HCT116 (cell line): Measurements from ENCODE around the gene ACTBL2. TPM values are rescaled to one million over a fixed set of nuclear protein-coding genes. Genes with fewer than 3 reads are reported as not detected.

Source experiments
- ATAC-seq: fragments of 200-7000 bp; cut with Tn5 transposase; 2 replicates; pipeline ENCODE4 v1.9.1; 2020; ENCODE audit warnings: mild to moderate bottlenecking, moderate library complexity
- BruUV-seq: library from RNA; stranded (reverse); fragments of 400-500 nt; replicated peaks from 2 replicates; lab custom pipeline; 2021; lab: Mats Ljungman, UMichigan
- CTCF ChIA-PET: fragments of 300-600 bp; sonication (Branson Sonifier 250); formaldehyde crosslinking; loops from one replicate; lab custom pipeline; 2021; ENCODE audit warnings: antibody characterized with exemption; lab: Charles Lee
- POLR2A ChIA-PET: fragments of 300-600, 350-600 bp; sonication (Branson Sonifier 250); formaldehyde crosslinking; loops from one replicate; lab custom pipeline; 2021; ENCODE audit warnings: antibody characterized with exemption; lab: Charles Lee
- RAD21 ChIA-PET, 2 experiments: fragments of 300-600 bp; sonication (Branson Sonifier 250); formaldehyde crosslinking; loops; one replicate each; lab custom pipeline; 2023; ENCODE audit warnings: low total read pairs in 2 of 2; ENCODE audit not compliant: uncharacterized antibody in 2 of 2, unreplicated experiment in 2 of 2, low non-redundant PET in 1 of 2; lab: Charles Lee
- DNase-seq: peaks from one replicate; pipeline ENCODE4 v3.0.0-alpha.2; 2010; ENCODE audit warnings: low read depth, low spot score
- H2AFZ ChIP-seq: fragments of 200-600 bp; shearing (Covaris generic), sonication (generic); 2 replicates; pipeline ENCODE4 v1.6.1; 2017; ENCODE audit warnings: low read depth, mixed run types, mixed read lengths, antibody characterized with exemption, low read length; ENCODE audit not compliant: poor library complexity, severe bottlenecking
- H3K27ac ChIP-seq: 2 replicates; pipeline ENCODE4 v1.5.1; 2012; ENCODE audit warnings: low read depth, low read length
- H3K27me3 ChIP-seq: fragments of 200-600 bp; sonication (generic); 2 replicates; pipeline ENCODE4 v1.6.1; 2016; ENCODE audit warnings: mixed run types, low read length, mixed read lengths; ENCODE audit not compliant: insufficient read depth
- H3K36me3 ChIP-seq, 2 experiments: fragments of 200-500 bp in 1 of 2; fragments of 200-600 bp in 1 of 2; sonication (Bioruptor generic) in 1 of 2; sonication (generic) in 1 of 2; 2 replicates each; pipeline versions ENCODE4 v1.5.1 to v1.6.1; 2014 to 2016; ENCODE audit warnings: low read length in 2 of 2, inconsistent platforms in 1 of 2, mixed read lengths in 1 of 2, mixed run types in 1 of 2; ENCODE audit not compliant: insufficient read depth in 2 of 2, control insufficient read depth in 1 of 2
- H3K4me1 ChIP-seq, 2 experiments: fragments of 200-600 bp in 1 of 2; sonication (generic) in 1 of 2; 2 replicates each; pipeline versions ENCODE4 v1.5.1 to v1.6.1; 2012 to 2017; ENCODE audit warnings: low read length in 2 of 2, inconsistent platforms in 1 of 2, mild to moderate bottlenecking in 1 of 2, mixed read lengths in 1 of 2, mixed run types in 1 of 2, moderate library complexity in 1 of 2; ENCODE audit not compliant: insufficient read depth in 2 of 2, control insufficient read depth in 1 of 2
- H3K4me2 ChIP-seq: fragments of 200-600 bp; sonication (generic); 2 replicates; pipeline ENCODE4 v1.6.1; 2017; ENCODE audit warnings: mixed run types, low read length, mixed read lengths
- H3K4me3 ChIP-seq, 2 experiments: fragments of 200-600 bp in 1 of 2; sonication (generic) in 1 of 2; replicated peaks in 1 of 2; 2 replicates each; pipeline ENCODE4 v1.5.1; 2011 to 2016; ENCODE audit warnings: low read length in 2 of 2, control low read depth in 1 of 2, low read depth in 1 of 2, mild to moderate bottlenecking in 1 of 2, mixed read lengths in 1 of 2, mixed run types in 1 of 2
- H3K79me2 ChIP-seq: fragments of 200-600 bp; sonication (generic); 2 replicates; pipeline ENCODE4 v1.6.1; 2017; ENCODE audit warnings: mild to moderate bottlenecking, mixed run types, low read length, moderate library complexity, mixed read lengths; ENCODE audit not compliant: insufficient read depth
- H3K9ac ChIP-seq: fragments of 200-600 bp; sonication (generic); 2 replicates; pipeline ENCODE4 v1.6.1; 2016; ENCODE audit warnings: low read length, mixed read lengths
- H3K9me2 ChIP-seq: fragments of 200-600 bp; sonication (generic), shearing (Covaris generic); 2 replicates; pipeline ENCODE4 v1.6.1; 2017; ENCODE audit warnings: mixed run types, mild to moderate bottlenecking, moderate library complexity; ENCODE audit not compliant: insufficient read depth
- H3K9me3 ChIP-seq, 2 experiments: fragments of 200-500 bp in 1 of 2; fragments of 200-600 bp in 1 of 2; sonication (Bioruptor generic) in 1 of 2; sonication (generic) in 1 of 2; 2 replicates each; pipeline ENCODE4 v1.6.1; 2014 to 2017; ENCODE audit warnings: low read length in 2 of 2, mixed read lengths in 2 of 2, inconsistent platforms in 1 of 2, low read depth in 1 of 2, mild to moderate bottlenecking in 1 of 2, mixed run types in 1 of 2, moderate library complexity in 1 of 2; ENCODE audit not compliant: control insufficient read depth in 1 of 2, insufficient read depth in 1 of 2
- H4K20me1 ChIP-seq: fragments of 200-600 bp; sonication (generic), shearing (Covaris generic); 2 replicates; pipeline ENCODE4 v1.6.1; 2017; ENCODE audit warnings: mixed run types, mild to moderate bottlenecking, moderate library complexity; ENCODE audit not compliant: insufficient read depth
- CBX3 ChIP-seq: IDR thresholded peaks from 2 replicates; pipeline ENCODE4 v1.6.1; 2012; ENCODE audit warnings: low read depth
- CEBPB ChIP-seq: IDR thresholded peaks from 2 replicates; pipeline ENCODE4 v1.6.1; 2012; ENCODE audit warnings: low read depth
- CTCF ChIP-seq, 3 experiments: fragments of 200-600 bp in 1 of 3; sonication (generic) in 1 of 3; IDR thresholded peaks in 2 of 3; conservative IDR thresholded peaks in 1 of 3; 2 replicates each; pipeline ENCODE4 v1.5.1; 2012 to 2017; ENCODE audit warnings: low read depth in 2 of 3, low read length in 2 of 3, antibody characterized with exemption in 1 of 3, borderline replicate concordance in 1 of 3, control low read depth in 1 of 3, mild to moderate bottlenecking in 1 of 3, mixed read lengths in 1 of 3, mixed run types in 1 of 3, moderate library complexity in 1 of 3; ENCODE audit not compliant: insufficient read depth in 1 of 3
- EZH2 ChIP-seq: fragments of 200-600 bp; sonication (generic); IDR thresholded peaks from 2 replicates; pipeline ENCODE4 v1.6.1; 2017; ENCODE audit warnings: antibody characterized with exemption, mixed run types
- EZH2phosphoT487 ChIP-seq: fragments of 200-600 bp; IDR thresholded peaks from 2 replicates; pipeline ENCODE4 v1.6.1; 2018; ENCODE audit warnings: antibody characterized with exemption, borderline replicate concordance
- POLR2A ChIP-seq: IDR thresholded peaks from 2 replicates; pipeline ENCODE4 v1.7.0; 2011; ENCODE audit warnings: borderline replicate concordance; ENCODE audit not compliant: insufficient read depth, insufficient read length; ENCODE audit errors: extremely low read depth
- POLR2AphosphoS5 ChIP-seq: IDR thresholded peaks from 2 replicates; pipeline ENCODE4 v1.6.1; 2011; ENCODE audit warnings: mild to moderate bottlenecking, low read depth, low read length, moderate library complexity
- SP1 ChIP-seq: IDR thresholded peaks from 2 replicates; pipeline ENCODE4 v1.6.1; 2012; ENCODE audit warnings: low read depth
- ZFX ChIP-seq: fragments of 450-650 bp; IDR thresholded peaks from 2 replicates; pipeline ENCODE4 v1.6.1; 2017
- intact Hi-C: fragments of 100-400 bp; cut with micrococcal nuclease; formaldehyde crosslinking; loops from 2 replicates; pipeline ENCODE4 v1.10.0; 2022
- total RNA-seq: library from RNA; stranded (reverse); gene quantifications from one replicate; pipeline ENCODE4 v1.2.1, GENCODE V29; 2021; ENCODE audit not compliant: unreplicated experiment
- TF ChIP-seq, protein P1 (sequence below): IDR thresholded peaks from 2 replicates; pipeline ENCODE4 v1.6.1; 2011; ENCODE audit warnings: mild to moderate bottlenecking, low read length, moderate library complexity; ENCODE audit not compliant: insufficient replicate concordance; ENCODE audit errors: extremely low read depth

ACTBL2 gene
- total RNA-seq, 1 experiment from 2014 or later = 0.07 TPM

- CTCF ChIA-PET = no interaction called here
- Histone ChIP-seq H3K9ac (no peak overlapping the region), H2AFZ (no peak overlapping the region), H3K36me3 (no peaks in the 10 kb centered on the region), H4K20me1 (no peaks in the 10 kb centered on the region), H3K4me2 (no peak overlapping the region), H3K9me3 (no peaks in the 10 kb centered on the region), H3K4me3 (no peak overlapping the region), H3K27me3 (no peaks in the 10 kb centered on the region), H3K79me2 (no peaks in the 10 kb centered on the region), H3K4me1 (no peaks in the 10 kb centered on the region), H3K27ac (no peak overlapping the region), H3K9me2 (no peaks in the 10 kb centered on the region)
- ATAC-seq (no peak), DNase-seq (no peak)
- POLR2A ChIA-PET = no interaction called here
- intact Hi-C loops = no loop called here
- TF ChIP-seq EZH2phosphoT487 = no peak
- no peak for TF ChIP-seq CTCF (IDR thresholded peaks at IDR 0.05 in 2 of 3, conservative IDR thresholded peaks at IDR 0.05 in 1 of 3; ENCODE audit: borderline replicate concordance in 1 of 3, insufficient read depth in 1 of 3, low read depth in 2 of 3, low read length in 2 of 3)
- TF ChIP-seq, protein P1, sequence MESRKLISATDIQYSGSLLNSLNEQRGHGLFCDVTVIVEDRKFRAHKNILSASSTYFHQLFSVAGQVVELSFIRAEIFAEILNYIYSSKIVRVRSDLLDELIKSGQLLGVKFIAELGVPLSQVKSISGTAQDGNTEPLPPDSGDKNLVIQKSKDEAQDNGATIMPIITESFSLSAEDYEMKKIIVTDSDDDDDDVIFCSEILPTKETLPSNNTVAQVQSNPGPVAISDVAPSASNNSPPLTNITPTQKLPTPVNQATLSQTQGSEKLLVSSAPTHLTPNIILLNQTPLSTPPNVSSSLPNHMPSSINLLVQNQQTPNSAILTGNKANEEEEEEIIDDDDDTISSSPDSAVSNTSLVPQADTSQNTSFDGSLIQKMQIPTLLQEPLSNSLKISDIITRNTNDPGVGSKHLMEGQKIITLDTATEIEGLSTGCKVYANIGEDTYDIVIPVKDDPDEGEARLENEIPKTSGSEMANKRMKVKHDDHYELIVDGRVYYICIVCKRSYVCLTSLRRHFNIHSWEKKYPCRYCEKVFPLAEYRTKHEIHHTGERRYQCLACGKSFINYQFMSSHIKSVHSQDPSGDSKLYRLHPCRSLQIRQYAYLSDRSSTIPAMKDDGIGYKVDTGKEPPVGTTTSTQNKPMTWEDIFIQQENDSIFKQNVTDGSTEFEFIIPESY = no peak
- no peak for TF ChIP-seq EZH2
- no peak for TF ChIP-seq CBX3
- no peak for TF ChIP-seq SP1
- TF ChIP-seq POLR2A = no peak
- no peak for TF ChIP-seq CEBPB
- no peak for TF ChIP-seq POLR2AphosphoS5
- no peak for TF ChIP-seq ZFX
- RAD21 ChIA-PET = no interaction called here
- BruUV-seq = no TSS peak
Measured at GRCh38 chr5:57448287-57448686, 34.3 kb downstream of the ACTBL2 start.
